GM12878 (cell line): ENCODE results near the gene TAX1BP3. TPM values are rescaled to one million over a fixed set of nuclear protein-coding genes. Genes with fewer than 3 reads are reported as not detected.

Source experiments
- ATAC-seq: fragments of 200-7000 bp; cut with Tn5 transposase; 3 replicates; pipeline ENCODE4 v1.9.1; 2020; ENCODE audit warnings: mild to moderate bottlenecking, moderate library complexity
- BruUV-seq: library from RNA; stranded (reverse); fragments of 400-500 nt; replicated peaks from 2 replicates; lab custom pipeline; 2021; lab: Mats Ljungman, UMichigan
- CTCF ChIA-PET: fragments of 300-600 bp; sonication (Branson Sonifier 250); formaldehyde crosslinking; extraction: SDS; loops from one replicate; lab custom pipeline; 2021; ENCODE audit warnings: inconsistent platforms; lab: Yijun Ruan, JAX
- POLR2A ChIA-PET: fragments of 350-600 bp; formaldehyde crosslinking; extraction: SDS; loops from one replicate; lab custom pipeline; 2021; ENCODE audit warnings: inconsistent platforms; lab: Charles Lee
- RAD21 ChIA-PET: fragments of 300-600 bp; sonication (Branson Sonifier 250); formaldehyde crosslinking; loops from one replicate; lab custom pipeline; 2023; ENCODE audit warnings: antibody characterized with exemption; ENCODE audit not compliant: unreplicated experiment; lab: Charles Lee
- SMC1A ChIA-PET: fragments of 300-600 bp; sonication (Branson Sonifier 250); formaldehyde crosslinking; loops from one replicate; lab custom pipeline; 2023; ENCODE audit not compliant: unreplicated experiment, uncharacterized antibody; lab: Charles Lee
- DNase-seq: peaks from one replicate; pipeline ENCODE4 v3.0.0-alpha.2; 2011; ENCODE audit warnings: low read depth, low spot score
- FAIRE-seq: peaks from 3 replicates; lab custom pipeline; 2011; peaks lifted over from hg19 to GRCh38; lab: Jason Lieb, UNC
- H2AFZ ChIP-seq: 2 replicates; pipeline ENCODE4 v1.6.0; 2011; ENCODE audit warnings: low read depth, low read length, control low read depth; ENCODE audit not compliant: control insufficient read depth
- H3K27ac ChIP-seq: 2 replicates; pipeline ENCODE4 v1.5.1; 2011; ENCODE audit warnings: control low read depth; ENCODE audit not compliant: control insufficient read depth, insufficient read depth
- H3K27me3 ChIP-seq, 2 experiments: replicated peaks in 1 of 2; 2 replicates each; pipeline versions ENCODE4 v1.6.0 to v1.6.1; 2011; ENCODE audit warnings: low read length in 1 of 2; ENCODE audit not compliant: control insufficient read depth in 2 of 2, insufficient read depth in 2 of 2
- H3K36me3 ChIP-seq, 2 experiments: 2 replicates each; pipeline ENCODE4 v1.5.1; 2011; ENCODE audit warnings: low read length in 1 of 2; ENCODE audit not compliant: control insufficient read depth in 2 of 2, insufficient read depth in 2 of 2
- H3K4me1 ChIP-seq: 2 replicates; pipeline ENCODE4 v1.6.1; 2011; ENCODE audit warnings: mild to moderate bottlenecking, low read length, moderate library complexity, mixed read lengths; ENCODE audit not compliant: control insufficient read depth, insufficient read depth
- H3K4me2 ChIP-seq: 2 replicates; pipeline ENCODE4 v1.6.0; 2011; ENCODE audit warnings: control low read depth; ENCODE audit not compliant: control insufficient read depth, insufficient read depth
- H3K4me3 ChIP-seq: fragments of 200-600 bp; sonication (generic); 2 replicates; pipeline ENCODE4 v1.5.1; 2016
- H3K79me2 ChIP-seq: 2 replicates; pipeline ENCODE4 v1.6.0; 2011; ENCODE audit warnings: low read length; ENCODE audit not compliant: control insufficient read depth, insufficient read depth
- H3K9ac ChIP-seq: 2 replicates; pipeline ENCODE4 v1.8.0; 2011; ENCODE audit warnings: low read length, control low read depth, mixed read lengths; ENCODE audit not compliant: control insufficient read depth, insufficient read depth
- H3K9me3 ChIP-seq: replicated peaks from 3 replicates; pipeline ENCODE4 v1.5.1; 2011; ENCODE audit warnings: mild to moderate bottlenecking, low read length; ENCODE audit not compliant: control insufficient read depth, insufficient read depth
- H4K20me1 ChIP-seq: 2 replicates; pipeline ENCODE4 v1.6.0; 2011; ENCODE audit not compliant: control insufficient read depth, insufficient read depth
- ATF7 ChIP-seq: fragments of 450-650 bp; IDR thresholded peaks from 2 replicates; pipeline ENCODE4 v1.6.1; 2016; ENCODE audit warnings: low read depth, mild to moderate bottlenecking
- SPI1 ChIP-seq: IDR thresholded peaks from 2 replicates; pipeline ENCODE4 v1.6.1; 2011; ENCODE audit warnings: low read depth, mild to moderate bottlenecking, low read length, moderate library complexity, borderline replicate concordance; ENCODE audit not compliant: insufficient read depth
- WGBS: methylation state at CpG from one replicate; pipeline ENCODE4 v1.1.6; 2016; ENCODE audit warnings: low lambda C conversion rate; ENCODE audit not compliant: insufficient replicate concordance, insufficient coverage; ENCODE audit errors: missing lambda C conversion rate; 5-methylcytosine and 5-hydroxymethylcytosine counted together
- in situ Hi-C: fragments of 300-500 bp; cut with MboI; formaldehyde crosslinking; loops from 9 replicates; pipeline ENCODE4 v1.14.3; 2018; ENCODE audit warnings: mixed read lengths
- intact Hi-C: fragments of 100-400 bp; cut with micrococcal nuclease; formaldehyde crosslinking; loops from one replicate; pipeline ENCODE4 v1.14.2; 2022; ENCODE audit not compliant: unreplicated experiment
- polyA plus RNA-seq, 11 experiments: library from polyadenylated mRNA; depleted of rRNA in 4 of 11; unstranded in 6 of 11; stranded (reverse) in 5 of 11; fragments of >200 nt; fragmentation: Nextera tagmentation in 4 of 11; fragmentation: Illumina TruSeq in 1 of 11; extraction: Ambion mirVana in 4 of 11; extraction: Trizol in 1 of 11; gene quantifications; 1 replicate in 1 of 11; 2 replicates in 10 of 11; pipeline versions ENCODE4 v1.2.1 to v1.2.3, GENCODE V29; 2011 to 2016; ENCODE audit warnings: inconsistent platforms in 2 of 11, missing spikeins in 2 of 11, low read depth in 1 of 11
- total RNA-seq, 4 experiments: library from RNA; depleted of rRNA in 3 of 4; stranded (reverse); fragments of >200 nt in 3 of 4; fragmentation: Illumina TruSeq in 1 of 4; extraction: Trizol in 1 of 4; gene quantifications; 2 replicates each; pipeline versions ENCODE4 v1.2.1 to v1.2.3, GENCODE V29; 2013 to 2021
- TF ChIP-seq, protein P1 (sequence below): IDR thresholded peaks from 2 replicates; pipeline ENCODE4 v1.6.1; 2011; ENCODE audit warnings: low read depth, low read length, improper control_type of control experiment, borderline replicate concordance

Gene TAX1BP3
- total and polyA plus RNA-seq, 10 of the 15 experiments (the other 5 are each of a cell fraction or from before 2014, with no cell fraction given) = 1.00 to 40.4 (median 15.4) TPM

DNA sequence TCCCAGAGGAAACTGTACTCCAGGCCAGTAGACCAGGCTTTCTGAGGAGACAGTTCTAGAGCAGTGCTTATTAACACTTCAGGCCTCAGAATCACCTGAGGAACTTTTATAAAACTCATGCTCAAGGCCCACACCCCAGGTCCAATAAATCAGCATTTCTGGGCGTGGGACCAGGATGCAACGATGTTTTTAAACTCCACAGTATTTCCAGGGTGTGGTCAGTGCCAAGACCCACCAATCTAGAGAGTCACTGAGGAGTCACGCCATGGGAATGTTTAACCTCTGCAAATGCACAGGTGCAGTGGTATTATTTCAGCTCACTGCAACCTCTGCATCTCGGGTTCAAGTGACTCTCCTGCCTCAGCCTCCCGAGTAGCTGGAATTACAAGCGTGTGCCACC is 55.3 kb downstream of the TAX1BP3 start:
- H4K20me1 ChIP-seq = no peaks in the 10 kb centered on the region
- peaks cover 17 to 21% of the 10 kb centered on the region in 2 experiments; a peak in 3 of 4 replicates for H3K36me3 ChIP-seq
- POLR2A ChIA-PET = no interaction called here
- CTCF ChIA-PET = interaction anchor here (1.9 kb wide), 1 partner anchor 10 kb away, joined by 14 read pairs; no protein-coding TSS in a partner anchor
- DNase-seq (no peak), FAIRE-seq (no peak), ATAC-seq (no peak)
- no TSS peak for BruUV-seq
- RAD21 ChIA-PET = no interaction called here
- TF ChIP-seq SPI1 = no peak
- no peak for TF ChIP-seq ATF7
- TF ChIP-seq, protein P1, sequence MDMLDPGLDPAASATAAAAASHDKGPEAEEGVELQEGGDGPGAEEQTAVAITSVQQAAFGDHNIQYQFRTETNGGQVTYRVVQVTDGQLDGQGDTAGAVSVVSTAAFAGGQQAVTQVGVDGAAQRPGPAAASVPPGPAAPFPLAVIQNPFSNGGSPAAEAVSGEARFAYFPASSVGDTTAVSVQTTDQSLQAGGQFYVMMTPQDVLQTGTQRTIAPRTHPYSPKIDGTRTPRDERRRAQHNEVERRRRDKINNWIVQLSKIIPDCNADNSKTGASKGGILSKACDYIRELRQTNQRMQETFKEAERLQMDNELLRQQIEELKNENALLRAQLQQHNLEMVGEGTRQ = no peak
- H2AFZ ChIP-seq = no peak overlapping the region
- 97% methylated on average over 6 of the region's 6 CpGs for WGBS
- no peaks in the 10 kb centered on the region; a peak in 1 of 4 replicates for H3K27me3 ChIP-seq
- intact Hi-C loops = no loop called here
- in situ Hi-C loops = no loop called here
- no peaks in the 10 kb centered on the region for H3K79me2 ChIP-seq
- SMC1A ChIA-PET = no interaction called here
- H3K9ac ChIP-seq = no peak overlapping the region
- no peak overlapping the region for H3K27ac ChIP-seq
- H3K9me3 ChIP-seq = peaks cover 2% of the 10 kb centered on the region; the same call in 1 of the 3 replicates
- H3K4me1 ChIP-seq = no peaks in the 10 kb centered on the region
- no peak overlapping the region for H3K4me2 ChIP-seq
- H3K4me3 ChIP-seq = no peak overlapping the region

Other genes with a start within 250 kb of the TAX1BP3 start
Only the 7 nearest of the 14 such genes appear.
- gene TRPV3, start 110.8 kb downstream of the TAX1BP3 start, total RNA-seq (2014; rRNA removed) = 2.7 and 3.7 TPM in 2 replicates
- gene TRPV3, start 110.8 kb downstream of the TAX1BP3 start, total RNA-seq (2014; rRNA removed; fragmentation: Illumina TruSeq; extraction: Trizol) = 2.7 and 2.8 TPM in 2 replicates
- 3.6 and 5.2 TPM in 2 replicates for gene TRPV3, start 110.8 kb downstream of the TAX1BP3 start, total RNA-seq (2021)
- gene TRPV3, start 110.8 kb downstream of the TAX1BP3 start, polyA plus RNA-seq (2011; rRNA removed) = 8.7 and 12.0 TPM in 2 replicates
- 3.3 and 4.1 TPM in 2 replicates for gene TRPV3, start 110.8 kb downstream of the TAX1BP3 start, polyA plus RNA-seq (2014; fragmentation: Illumina TruSeq; extraction: Trizol)
- gene TRPV3, start 110.8 kb downstream of the TAX1BP3 start, polyA plus RNA-seq (2014; fragmentation: Nextera tagmentation; extraction: Ambion mirVana) = under 1 TPM; 0.52 to 0.60 TPM
- gene TRPV3, start 110.8 kb downstream of the TAX1BP3 start, polyA plus RNA-seq (2014; rRNA removed) = 4.4 and 4.5 TPM in 2 replicates
- gene TRPV3, start 110.8 kb downstream of the TAX1BP3 start, polyA plus RNA-seq (2016; fragmentation: Nextera tagmentation; extraction: Ambion mirVana) = 1 to 10 TPM; 1.6 to 2.1 TPM
- 1.9 TPM in 2 replicates for gene TRPV1, start 59.2 kb downstream of the TAX1BP3 start, total RNA-seq (2014; rRNA removed)
- gene TRPV1, start 59.2 kb downstream of the TAX1BP3 start, total RNA-seq (2014; rRNA removed; fragmentation: Illumina TruSeq; extraction: Trizol) = 1.6 and 1.9 TPM in 2 replicates
- gene TRPV1, start 59.2 kb downstream of the TAX1BP3 start, total RNA-seq (2021) = 2.3 and 3.5 TPM in 2 replicates
- 0.68 and 0.75 TPM in 2 replicates for gene TRPV1, start 59.2 kb downstream of the TAX1BP3 start, polyA plus RNA-seq (2011; rRNA removed)
- gene TRPV1, start 59.2 kb downstream of the TAX1BP3 start, polyA plus RNA-seq (2014; fragmentation: Illumina TruSeq; extraction: Trizol) = 1.5 and 2.4 TPM in 2 replicates
- under 1 TPM; 0.39 to 0.42 TPM for gene TRPV1, start 59.2 kb downstream of the TAX1BP3 start, polyA plus RNA-seq (2014; fragmentation: Nextera tagmentation; extraction: Ambion mirVana)
- 4.2 and 5.2 TPM in 2 replicates for gene TRPV1, start 59.2 kb downstream of the TAX1BP3 start, polyA plus RNA-seq (2014; rRNA removed)
- 1 to 10 TPM; 1.9 to 2.1 TPM for gene TRPV1, start 59.2 kb downstream of the TAX1BP3 start, polyA plus RNA-seq (2016; fragmentation: Nextera tagmentation; extraction: Ambion mirVana)
- gene SHPK, start 32.3 kb downstream of the TAX1BP3 start, total RNA-seq (2014; rRNA removed) = 15.1 and 16.6 TPM in 2 replicates
- gene SHPK, start 32.3 kb downstream of the TAX1BP3 start, total RNA-seq (2014; rRNA removed; fragmentation: Illumina TruSeq; extraction: Trizol) = 9.7 and 10.8 TPM in 2 replicates
- gene SHPK, start 32.3 kb downstream of the TAX1BP3 start, total RNA-seq (2021) = 11.7 and 12.9 TPM in 2 replicates
- 8.0 and 13.9 TPM in 2 replicates for gene SHPK, start 32.3 kb downstream of the TAX1BP3 start, polyA plus RNA-seq (2011; rRNA removed)
- gene SHPK, start 32.3 kb downstream of the TAX1BP3 start, polyA plus RNA-seq (2014; fragmentation: Illumina TruSeq; extraction: Trizol) = 7.8 and 9.5 TPM in 2 replicates
- gene SHPK, start 32.3 kb downstream of the TAX1BP3 start, polyA plus RNA-seq (2014; fragmentation: Nextera tagmentation; extraction: Ambion mirVana) = 1 to 10 TPM; 1.7 to 1.8 TPM
- gene SHPK, start 32.3 kb downstream of the TAX1BP3 start, polyA plus RNA-seq (2014; rRNA removed) = 12.9 and 15.6 TPM in 2 replicates
- 10 to 100 TPM; 13.0 to 13.2 TPM for gene SHPK, start 32.3 kb downstream of the TAX1BP3 start, polyA plus RNA-seq (2016; fragmentation: Nextera tagmentation; extraction: Ambion mirVana)
- 7.3 and 7.4 TPM in 2 replicates for gene CTNS, start 31.8 kb downstream of the TAX1BP3 start, total RNA-seq (2014; rRNA removed)
- gene CTNS, start 31.8 kb downstream of the TAX1BP3 start, total RNA-seq (2014; rRNA removed; fragmentation: Illumina TruSeq; extraction: Trizol) = 4.7 and 5.3 TPM in 2 replicates
- 7.8 and 9.2 TPM in 2 replicates for gene CTNS, start 31.8 kb downstream of the TAX1BP3 start, total RNA-seq (2021)
- gene CTNS, start 31.8 kb downstream of the TAX1BP3 start, polyA plus RNA-seq (2011; rRNA removed) = 2.6 and 3.0 TPM in 2 replicates
- 5.0 and 6.8 TPM in 2 replicates for gene CTNS, start 31.8 kb downstream of the TAX1BP3 start, polyA plus RNA-seq (2014; fragmentation: Illumina TruSeq; extraction: Trizol)
- gene CTNS, start 31.8 kb downstream of the TAX1BP3 start, polyA plus RNA-seq (2014; fragmentation: Nextera tagmentation; extraction: Ambion mirVana) = 1 to 10 TPM in 1 of 2 experiments, under 1 TPM in 1; 0.92 to 1.7 TPM
- 8.3 and 10.7 TPM in 2 replicates for gene CTNS, start 31.8 kb downstream of the TAX1BP3 start, polyA plus RNA-seq (2014; rRNA removed)
- gene CTNS, start 31.8 kb downstream of the TAX1BP3 start, polyA plus RNA-seq (2016; fragmentation: Nextera tagmentation; extraction: Ambion mirVana) = 1 to 10 TPM; 6.0 to 8.6 TPM
- 24.5 and 37.3 TPM in 2 replicates for gene EMC6, start 234 bp upstream of the TAX1BP3 start, total RNA-seq (2014; rRNA removed)
- gene EMC6, start 234 bp upstream of the TAX1BP3 start, total RNA-seq (2014; rRNA removed; fragmentation: Illumina TruSeq; extraction: Trizol) = 28.3 and 34.5 TPM in 2 replicates
- 63.6 and 64.2 TPM in 2 replicates for gene EMC6, start 234 bp upstream of the TAX1BP3 start, total RNA-seq (2021)
- gene EMC6, start 234 bp upstream of the TAX1BP3 start, polyA plus RNA-seq (2011; rRNA removed) = 20.0 and 28.8 TPM in 2 replicates
- 11.1 and 27.6 TPM in 2 replicates for gene EMC6, start 234 bp upstream of the TAX1BP3 start, polyA plus RNA-seq (2014; fragmentation: Illumina TruSeq; extraction: Trizol)
- gene EMC6, start 234 bp upstream of the TAX1BP3 start, polyA plus RNA-seq (2014; fragmentation: Nextera tagmentation; extraction: Ambion mirVana) = 10 to 100 TPM in 1 of 2 experiments, 1 to 10 TPM in 1; 5.1 to 32.2 TPM
- 162 and 165 TPM in 2 replicates for gene EMC6, start 234 bp upstream of the TAX1BP3 start, polyA plus RNA-seq (2014; rRNA removed)
- gene EMC6, start 234 bp upstream of the TAX1BP3 start, polyA plus RNA-seq (2016; fragmentation: Nextera tagmentation; extraction: Ambion mirVana) = 100 to 1,000 TPM; 170 to 172 TPM
- gene P2RX5, start 27.6 kb upstream of the TAX1BP3 start, total RNA-seq (2014; rRNA removed) = 22.5 and 25.2 TPM in 2 replicates
- gene P2RX5, start 27.6 kb upstream of the TAX1BP3 start, total RNA-seq (2014; rRNA removed; fragmentation: Illumina TruSeq; extraction: Trizol) = 17.9 and 20.0 TPM in 2 replicates
- 24.8 and 27.2 TPM in 2 replicates for gene P2RX5, start 27.6 kb upstream of the TAX1BP3 start, total RNA-seq (2021)
- gene P2RX5, start 27.6 kb upstream of the TAX1BP3 start, polyA plus RNA-seq (2011; rRNA removed) = 5.1 and 10.0 TPM in 2 replicates
- gene P2RX5, start 27.6 kb upstream of the TAX1BP3 start, polyA plus RNA-seq (2014; fragmentation: Illumina TruSeq; extraction: Trizol) = 18.4 and 28.8 TPM in 2 replicates
- gene P2RX5, start 27.6 kb upstream of the TAX1BP3 start, polyA plus RNA-seq (2014; fragmentation: Nextera tagmentation; extraction: Ambion mirVana) = 10 to 100 TPM in 1 of 2 experiments, 1 to 10 TPM in 1; 6.9 to 14.2 TPM
- 18.1 and 22.5 TPM in 2 replicates for gene P2RX5, start 27.6 kb upstream of the TAX1BP3 start, polyA plus RNA-seq (2014; rRNA removed)
- gene P2RX5, start 27.6 kb upstream of the TAX1BP3 start, polyA plus RNA-seq (2016; fragmentation: Nextera tagmentation; extraction: Ambion mirVana) = 10 to 100 TPM; 19.1 to 23.1 TPM
- 14.9 and 16.5 TPM in 2 replicates for gene HASPIN, start 55.3 kb upstream of the TAX1BP3 start, total RNA-seq (2014; rRNA removed)
- gene HASPIN, start 55.3 kb upstream of the TAX1BP3 start, total RNA-seq (2014; rRNA removed; fragmentation: Illumina TruSeq; extraction: Trizol) = 11.7 and 13.1 TPM in 2 replicates
- gene HASPIN, start 55.3 kb upstream of the TAX1BP3 start, total RNA-seq (2021) = 16.5 and 18.0 TPM in 2 replicates
- 6.1 and 7.1 TPM in 2 replicates for gene HASPIN, start 55.3 kb upstream of the TAX1BP3 start, polyA plus RNA-seq (2011; rRNA removed)
- gene HASPIN, start 55.3 kb upstream of the TAX1BP3 start, polyA plus RNA-seq (2014; fragmentation: Illumina TruSeq; extraction: Trizol) = 13.4 and 16.4 TPM in 2 replicates
- gene HASPIN, start 55.3 kb upstream of the TAX1BP3 start, polyA plus RNA-seq (2014; fragmentation: Nextera tagmentation; extraction: Ambion mirVana) = under 1 TPM; 0.80 to 0.97 TPM
- gene HASPIN, start 55.3 kb upstream of the TAX1BP3 start, polyA plus RNA-seq (2014; rRNA removed) = 11.4 and 12.2 TPM in 2 replicates
- gene HASPIN, start 55.3 kb upstream of the TAX1BP3 start, polyA plus RNA-seq (2016; fragmentation: Nextera tagmentation; extraction: Ambion mirVana) = 1 to 10 TPM; 8.7 TPM